ENCODE measurements around the gene DYNLL1.

DNA sequence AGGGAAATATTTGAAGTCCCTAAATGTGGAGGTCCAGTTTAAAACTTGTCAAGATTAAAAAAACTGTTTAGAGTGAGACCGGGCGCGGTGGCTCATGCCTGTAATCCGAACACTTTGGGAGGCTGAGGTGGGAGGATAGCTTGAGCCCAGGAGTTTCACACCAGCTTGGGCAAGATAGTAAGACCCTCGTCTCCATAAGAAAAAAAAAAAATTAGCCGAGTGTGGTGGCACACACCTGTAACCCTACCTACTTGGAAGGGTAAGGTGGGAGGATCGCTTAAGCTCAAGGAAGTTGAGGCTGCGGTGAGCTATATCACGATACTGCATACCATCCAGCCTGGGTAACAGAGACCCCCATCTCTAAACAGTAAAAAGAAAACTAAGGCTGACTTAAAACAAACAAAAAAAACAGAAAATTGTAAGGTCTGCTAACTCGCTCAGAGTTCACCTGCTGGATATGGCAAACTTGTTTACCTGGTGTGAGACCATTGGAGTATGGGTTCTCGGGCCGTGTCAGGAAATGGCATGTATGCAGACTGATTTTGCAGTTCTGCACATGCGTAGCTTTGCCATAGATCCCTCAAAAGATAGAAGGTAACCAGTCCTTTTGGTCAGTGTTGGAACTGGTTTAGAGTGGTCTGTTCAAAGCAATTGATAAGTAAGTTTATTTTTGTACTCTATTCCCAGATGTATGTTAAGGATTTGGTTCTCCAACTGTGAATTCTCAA, 40.3 kb downstream of the DYNLL1 start:
- TF ChIP-seq POLR2A (IDR thresholded peaks at IDR 0.05), result no peak
- TF ChIP-seq, protein P1, sequence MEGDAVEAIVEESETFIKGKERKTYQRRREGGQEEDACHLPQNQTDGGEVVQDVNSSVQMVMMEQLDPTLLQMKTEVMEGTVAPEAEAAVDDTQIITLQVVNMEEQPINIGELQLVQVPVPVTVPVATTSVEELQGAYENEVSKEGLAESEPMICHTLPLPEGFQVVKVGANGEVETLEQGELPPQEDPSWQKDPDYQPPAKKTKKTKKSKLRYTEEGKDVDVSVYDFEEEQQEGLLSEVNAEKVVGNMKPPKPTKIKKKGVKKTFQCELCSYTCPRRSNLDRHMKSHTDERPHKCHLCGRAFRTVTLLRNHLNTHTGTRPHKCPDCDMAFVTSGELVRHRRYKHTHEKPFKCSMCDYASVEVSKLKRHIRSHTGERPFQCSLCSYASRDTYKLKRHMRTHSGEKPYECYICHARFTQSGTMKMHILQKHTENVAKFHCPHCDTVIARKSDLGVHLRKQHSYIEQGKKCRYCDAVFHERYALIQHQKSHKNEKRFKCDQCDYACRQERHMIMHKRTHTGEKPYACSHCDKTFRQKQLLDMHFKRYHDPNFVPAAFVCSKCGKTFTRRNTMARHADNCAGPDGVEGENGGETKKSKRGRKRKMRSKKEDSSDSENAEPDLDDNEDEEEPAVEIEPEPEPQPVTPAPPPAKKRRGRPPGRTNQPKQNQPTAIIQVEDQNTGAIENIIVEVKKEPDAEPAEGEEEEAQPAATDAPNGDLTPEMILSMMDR (IDR thresholded peaks at IDR 0.05), result no peak
